HPDE6-E6E7 (cell line): ENCODE results near the gene DPYD.
"Not testable (repeated sequence)": the region's sequence is repeated elsewhere in the genome, so short reads cannot be mapped to it uniquely, and the experiment has no call there.

Source experiments
- DNase-seq: peaks from one replicate; pipeline ENCODE4 v3.0.0; 2011; ENCODE audit warnings: missing footprints; ENCODE audit errors: extremely low spot score

The DPYD gene

DNA sequence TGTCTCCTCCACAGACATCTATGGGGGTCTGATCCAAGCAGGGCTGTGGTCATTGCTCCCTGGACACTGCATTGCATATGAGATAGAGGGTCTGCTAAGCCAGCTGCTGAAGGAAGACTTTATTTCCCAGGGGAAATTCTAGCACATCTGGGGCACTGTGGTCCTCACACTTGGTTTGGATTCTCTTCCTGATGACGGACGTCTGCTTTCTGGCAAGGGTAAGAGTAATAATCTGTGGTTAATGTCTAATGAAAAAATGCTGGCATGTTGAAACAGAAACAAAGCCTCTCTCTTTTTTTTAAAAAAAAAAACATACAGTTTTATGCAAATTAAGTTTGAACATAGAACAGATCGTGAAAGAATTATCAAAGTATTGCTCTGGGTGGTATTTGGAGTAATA, 553.9 kb downstream of the DPYD start:
- DNase-seq, result no peak

DNA sequence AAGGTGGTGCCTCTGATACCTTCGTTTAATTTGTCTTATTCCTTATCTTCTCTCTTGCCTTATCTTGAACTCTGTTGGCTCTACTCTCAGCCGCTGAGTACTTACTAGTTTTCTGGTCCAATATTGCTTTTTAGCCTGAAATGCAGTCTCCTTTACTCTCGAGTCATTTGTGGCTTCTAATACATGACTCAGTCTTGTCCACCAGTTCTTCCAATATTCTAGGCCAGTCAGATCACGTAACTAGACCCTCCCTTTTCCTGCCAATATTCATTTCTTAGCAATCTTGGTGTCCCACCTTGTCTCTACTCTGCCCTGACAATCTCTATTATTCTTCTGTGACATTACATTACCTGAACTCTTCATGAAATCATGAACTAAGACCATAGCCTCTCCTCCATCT, 555.8 kb downstream of the DPYD start:
- DNase-seq, result no peak

DNA sequence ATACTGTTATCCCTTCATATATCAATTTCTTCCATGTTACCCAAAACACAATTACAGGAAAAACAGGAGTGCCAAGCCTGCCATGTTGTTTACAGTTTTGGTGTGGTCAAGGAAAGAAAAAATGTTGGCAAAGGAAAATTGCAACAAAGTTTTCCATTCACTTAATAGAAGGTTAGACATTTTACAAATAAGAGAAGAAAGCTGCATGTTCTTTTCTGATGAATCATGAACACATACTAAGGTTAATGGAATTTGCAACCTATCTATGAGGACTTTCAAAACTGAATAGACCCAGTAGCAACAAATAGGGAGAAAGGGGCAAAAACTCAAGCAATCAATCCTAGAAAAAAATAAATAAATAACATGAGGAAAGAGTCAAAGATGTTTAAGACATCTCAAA, 556.7 kb downstream of the DPYD start:
- DNase-seq, result no peak

DNA sequence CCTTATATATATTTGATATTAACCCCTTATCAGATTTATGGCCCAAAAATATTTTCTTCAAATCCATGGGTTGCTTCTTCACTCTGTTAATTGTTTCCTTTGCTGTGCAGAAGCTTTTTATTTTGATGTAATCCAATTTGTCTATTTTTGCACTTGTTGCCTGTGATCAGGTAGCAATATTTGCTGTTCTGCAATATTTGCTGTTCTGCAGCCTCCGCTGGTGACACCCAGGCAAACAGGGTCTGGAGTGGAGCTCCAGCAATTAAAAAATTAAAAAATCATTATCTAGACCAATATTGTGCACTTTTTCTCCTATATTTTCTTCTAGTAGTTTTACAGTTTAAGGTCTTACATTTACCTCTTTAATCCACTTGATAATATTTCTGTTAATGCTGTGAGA, 564.5 kb downstream of the DPYD start:
- no peak for DNase-seq

DNA sequence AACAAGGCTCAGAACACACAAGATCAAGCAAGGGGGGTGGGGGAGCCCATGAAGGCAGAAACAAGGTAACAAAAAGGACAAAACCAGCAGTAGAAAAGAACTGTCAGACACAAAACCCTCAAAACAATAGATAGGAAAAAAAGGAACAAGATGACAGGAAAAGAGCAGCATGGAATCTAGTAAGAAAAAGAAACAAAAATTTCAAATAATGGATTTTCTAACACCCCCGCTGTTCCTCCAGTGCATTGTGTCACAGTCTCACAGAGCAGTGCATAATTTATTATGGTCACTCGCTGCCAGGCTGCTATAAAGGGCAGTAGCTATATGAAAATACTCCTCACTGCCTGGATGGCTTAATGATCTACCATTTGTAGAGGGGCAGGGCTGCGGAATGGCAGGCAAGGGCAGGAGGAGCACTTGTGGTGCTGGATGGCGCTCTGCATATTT, 567.9 kb downstream of the DPYD start:
- no peak for DNase-seq

DNA sequence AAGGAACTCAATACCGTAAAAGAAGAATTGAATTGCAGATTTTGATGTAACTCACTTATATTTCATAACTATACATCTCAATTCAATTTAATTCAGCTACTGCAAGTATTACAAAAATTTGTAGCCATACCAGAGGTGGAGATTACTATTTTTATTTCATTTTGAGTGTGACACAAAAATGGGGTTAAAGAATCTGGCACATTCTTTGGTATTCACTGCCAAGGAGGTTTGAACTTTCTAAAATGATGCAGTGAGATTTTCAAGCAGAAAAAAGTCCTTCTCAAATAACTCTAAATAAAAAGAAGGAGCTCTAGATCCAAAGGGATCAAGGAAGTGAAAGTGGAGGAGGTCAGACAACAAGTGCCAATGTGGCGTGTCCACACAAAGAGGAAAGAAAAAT, 569.0 kb downstream of the DPYD start:
- DNase-seq, result no peak

DNA sequence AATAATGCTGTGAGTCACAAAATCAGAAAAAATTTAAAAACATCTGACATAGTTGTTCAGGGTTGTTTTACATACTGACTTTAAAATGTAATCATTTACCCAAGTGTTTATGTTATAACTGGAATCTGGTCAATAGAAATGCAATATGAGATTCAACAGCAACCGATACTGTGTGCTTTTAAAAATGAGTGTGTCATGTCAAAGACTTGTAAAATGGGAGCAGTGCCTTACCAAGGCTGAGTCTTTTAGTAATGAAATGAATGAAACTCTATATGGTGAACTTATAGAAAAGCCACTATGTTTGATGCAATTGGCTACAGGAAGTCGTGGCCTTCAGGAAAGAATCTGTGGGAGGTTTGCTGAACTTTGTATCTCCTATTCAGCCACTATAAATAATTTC, 570.2 kb downstream of the DPYD start:
- DNase-seq, result no peak

DNA sequence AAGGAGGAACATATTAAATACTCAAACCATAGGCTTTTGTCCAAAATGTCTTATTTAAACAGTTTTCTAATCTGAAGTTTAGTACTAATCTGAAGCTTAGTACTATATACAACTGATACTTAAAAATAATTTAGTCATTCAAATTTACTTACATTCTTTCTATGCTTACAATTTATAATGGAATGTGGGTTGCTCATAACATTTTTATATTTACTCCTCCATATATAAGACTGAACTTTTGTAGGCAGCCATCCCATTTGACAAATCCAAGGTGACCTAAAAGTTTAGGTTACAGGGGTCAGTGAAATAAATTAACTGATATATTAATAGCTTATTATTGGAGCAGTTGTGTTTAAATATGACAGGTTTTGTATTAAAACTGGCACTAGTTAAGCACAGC, 570.6 kb downstream of the DPYD start:
- no peak for DNase-seq

DNA sequence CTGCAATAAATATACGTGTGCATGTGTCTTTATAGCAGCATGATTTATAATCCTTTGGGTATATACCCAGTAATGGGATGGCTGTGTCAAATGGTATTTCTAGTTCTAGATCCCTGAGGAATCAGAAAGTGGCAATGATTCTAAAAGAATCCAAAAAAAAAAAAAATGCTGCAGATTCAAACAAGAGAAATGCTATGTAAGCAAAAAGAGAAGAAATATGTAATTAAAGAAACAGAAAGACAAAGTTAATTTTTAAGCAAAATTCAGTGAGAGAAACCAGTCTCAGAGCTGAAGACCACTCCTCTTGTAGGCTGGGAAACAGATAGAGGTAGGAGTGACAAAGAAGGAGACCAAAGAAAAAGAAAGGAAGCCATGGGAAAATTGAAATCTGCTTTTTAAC, 571.0 kb downstream of the DPYD start:
- not testable (repeated sequence) for DNase-seq

DNA sequence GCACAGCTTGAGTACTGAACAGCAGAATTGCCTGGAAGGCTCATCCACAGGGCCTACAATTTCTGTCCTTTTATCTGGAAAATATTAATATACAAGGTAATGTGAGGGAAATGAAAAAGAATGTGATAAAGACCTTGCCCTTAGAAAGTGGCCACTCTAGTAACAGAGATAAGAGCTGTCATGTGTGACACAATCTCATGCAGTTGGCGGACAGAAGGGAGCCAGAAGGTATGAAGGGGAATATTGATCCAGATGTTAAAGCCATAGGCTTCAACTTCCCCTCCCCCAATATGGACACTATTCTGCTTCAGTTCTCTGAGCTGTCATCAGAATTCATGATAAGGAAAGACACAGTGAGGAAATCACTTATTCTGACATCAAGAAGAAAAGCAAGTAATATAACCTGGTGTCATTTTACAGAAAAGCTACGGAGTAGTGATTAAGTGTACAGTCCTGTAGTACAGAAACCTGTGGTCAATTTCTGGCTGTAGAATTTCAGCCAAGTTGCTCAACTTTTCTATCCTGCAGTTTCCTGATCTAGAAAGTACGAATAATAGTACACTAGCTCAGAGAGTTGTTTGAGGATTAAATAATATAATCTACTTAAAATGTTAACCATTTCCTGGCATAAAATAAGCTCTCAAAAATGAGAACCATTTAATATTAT, 572.1 kb downstream of the DPYD start:
- DNase-seq, result no peak

DNA sequence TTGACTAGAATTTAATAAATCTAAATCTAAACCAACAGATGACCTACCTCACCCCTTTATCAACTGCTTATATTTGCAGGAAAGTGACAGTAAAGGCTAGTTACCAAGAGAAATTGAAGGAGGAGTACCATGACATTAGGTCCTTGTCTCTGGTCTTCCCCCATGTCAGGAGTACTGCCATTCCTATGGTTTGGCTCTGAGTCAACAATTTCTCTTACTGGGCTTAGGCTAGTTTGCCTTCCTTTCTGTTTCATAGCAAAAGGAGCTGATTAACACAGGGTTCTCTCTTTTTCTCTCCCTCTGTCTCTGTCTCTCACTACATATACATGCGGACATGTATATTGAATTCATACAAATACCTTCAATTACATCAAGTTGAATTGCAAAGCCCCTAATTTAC, 579.9 kb downstream of the DPYD start:
- DNase-seq, result no peak

DNA sequence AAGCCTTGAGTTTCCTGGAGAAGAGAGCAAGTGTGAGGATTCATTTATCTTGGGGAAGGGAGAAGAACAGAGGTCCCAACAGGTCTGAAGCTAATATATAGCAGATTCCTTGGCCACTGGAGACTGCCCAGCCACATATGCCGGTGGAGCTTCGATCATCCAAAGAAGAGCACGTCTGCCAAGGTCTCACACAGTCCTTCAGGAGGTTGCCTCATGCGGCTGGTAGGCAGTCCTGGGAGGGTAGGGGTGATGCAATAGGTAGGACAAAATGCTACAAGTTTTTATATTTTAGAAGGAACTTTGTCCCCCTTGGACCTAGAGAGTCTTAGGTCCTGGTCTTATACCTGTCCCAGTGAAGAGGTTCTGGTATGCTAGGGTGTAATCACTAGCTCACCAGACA, 582.5 kb downstream of the DPYD start:
- no peak for DNase-seq

DNA sequence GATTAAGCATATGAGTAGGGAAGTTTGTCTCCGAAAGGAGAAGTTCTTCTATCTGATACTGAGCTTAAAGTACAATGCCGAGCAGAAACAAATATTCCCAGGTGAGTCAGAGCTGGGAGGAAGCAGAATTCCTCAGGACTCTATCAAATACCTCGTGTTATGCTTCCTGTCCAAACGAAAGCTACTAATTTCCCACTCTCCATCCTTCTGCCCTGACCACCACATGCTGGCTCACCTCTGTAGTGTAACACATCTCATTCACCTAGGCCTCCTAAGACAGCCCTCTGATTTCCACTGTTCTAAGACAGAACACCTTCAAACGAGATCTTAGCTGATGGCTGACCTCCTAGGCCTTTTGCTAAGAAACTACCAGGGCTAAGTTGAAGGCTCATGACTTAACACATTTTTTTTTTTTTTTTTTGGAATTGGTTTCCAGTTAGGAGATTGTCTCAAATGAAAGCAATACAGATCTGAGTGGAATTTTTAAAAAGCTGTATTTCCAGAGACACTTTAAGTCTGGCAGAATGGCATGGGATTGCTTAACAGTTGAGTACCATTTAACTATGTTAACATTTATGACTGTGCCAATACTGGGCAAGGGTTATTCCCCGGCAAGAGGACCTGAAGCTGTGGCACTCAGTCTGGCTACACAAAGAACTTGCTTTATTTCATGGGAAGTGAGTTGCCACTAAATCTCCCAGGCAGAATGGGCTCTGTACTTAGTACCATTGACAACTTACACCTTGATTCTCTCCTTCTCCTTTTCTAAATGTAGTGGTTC, 583.4 kb downstream of the DPYD start:
- DNase-seq, result no peak

DNA sequence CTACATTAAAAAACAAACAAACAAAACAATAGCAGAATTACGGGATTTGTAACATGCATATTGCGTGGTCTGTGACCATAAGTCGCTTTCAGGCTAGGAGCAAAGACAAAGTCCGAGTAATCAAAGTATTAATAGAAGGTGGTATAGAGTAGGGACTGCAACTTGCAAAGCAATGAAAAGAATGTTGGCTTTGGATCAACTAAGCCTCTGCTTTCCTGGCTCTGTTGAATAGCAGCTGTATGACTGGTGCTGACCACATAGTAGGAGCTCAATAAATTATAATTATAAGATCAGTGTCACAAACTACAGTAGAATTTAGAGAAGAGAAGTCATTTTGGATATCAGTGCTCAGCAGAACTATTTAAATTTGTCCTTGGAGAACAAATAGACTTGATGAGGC, 586.4 kb downstream of the DPYD start:
- no peak for DNase-seq

DNA sequence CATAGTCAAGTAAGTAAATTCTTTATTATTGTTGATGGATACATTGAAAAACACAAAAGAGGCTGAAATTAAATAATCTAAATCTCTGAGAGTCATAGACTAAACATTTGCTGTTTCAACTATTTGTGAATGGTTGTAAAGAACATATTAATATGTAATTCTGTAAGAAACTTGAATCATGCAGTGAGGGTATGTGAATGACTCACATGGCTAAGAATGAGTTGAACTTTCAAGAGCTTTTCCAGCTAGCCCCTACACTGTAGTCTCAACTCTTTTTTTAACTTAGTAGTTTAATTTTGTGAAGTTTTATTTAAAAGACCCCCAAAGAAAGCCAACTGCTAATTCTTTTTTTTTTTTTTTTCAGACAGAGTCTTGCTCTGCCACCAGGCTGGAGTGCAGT, 588.1 kb downstream of the DPYD start:
- DNase-seq, result no peak

DNA sequence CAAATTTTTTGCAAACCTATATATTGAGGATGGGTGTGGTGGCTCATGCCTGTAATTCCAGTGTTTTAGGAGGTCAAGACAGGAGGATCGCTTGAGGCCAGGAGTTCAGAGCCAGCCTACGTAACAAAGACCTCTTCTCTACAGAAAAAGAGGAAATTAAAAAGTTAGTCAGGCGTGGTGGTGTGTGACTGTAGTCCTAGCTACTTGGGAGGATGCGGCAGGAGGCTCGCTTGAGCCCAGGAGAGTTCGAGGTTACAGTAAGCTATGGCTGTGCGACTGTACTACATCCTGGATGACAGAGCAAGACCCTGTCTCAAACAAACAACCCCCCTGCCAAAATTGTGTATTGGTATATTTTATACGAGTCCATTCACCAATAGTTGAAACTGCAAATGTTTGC, 589.7 kb downstream of the DPYD start:
- DNase-seq, result no peak

DNA sequence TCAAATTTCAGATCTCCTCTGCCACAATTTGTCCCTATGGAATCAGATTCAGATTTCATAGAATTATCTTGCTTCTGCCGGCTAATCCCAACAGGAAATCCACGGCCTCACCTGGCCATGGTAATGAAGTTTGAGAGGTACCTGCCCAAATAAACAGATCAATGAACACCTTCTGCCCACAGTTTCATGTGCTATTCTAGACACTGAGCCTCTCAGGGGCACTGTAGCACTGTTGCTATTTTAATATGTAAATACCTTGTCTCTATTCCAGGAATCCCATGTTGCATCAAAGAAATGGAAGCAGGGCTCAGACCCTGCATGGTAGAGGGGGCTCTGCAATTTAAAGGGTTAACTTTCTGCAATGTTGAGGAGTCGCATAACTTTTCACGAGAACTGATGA, 606.1 kb downstream of the DPYD start:
- no peak for DNase-seq

DNA sequence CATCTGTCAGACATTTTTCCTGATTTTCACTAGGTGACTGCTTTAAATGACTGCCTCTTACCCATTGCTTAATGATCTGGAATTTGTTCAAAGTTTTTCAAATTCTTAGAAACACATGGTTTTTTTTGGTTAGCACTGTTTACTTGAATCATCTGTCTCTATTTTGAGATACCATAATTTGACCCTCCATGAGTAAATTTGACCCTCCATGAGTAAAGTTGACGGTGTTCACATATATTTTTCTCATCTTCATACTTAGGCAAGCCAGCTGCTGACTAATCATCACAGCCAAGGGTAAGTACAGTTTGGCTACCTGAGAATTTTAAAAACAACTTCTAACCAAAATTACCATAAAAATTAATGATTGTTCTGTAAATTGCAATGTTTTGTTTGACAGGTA, 612.7 kb downstream of the DPYD start:
- DNase-seq, result no peak

DNA sequence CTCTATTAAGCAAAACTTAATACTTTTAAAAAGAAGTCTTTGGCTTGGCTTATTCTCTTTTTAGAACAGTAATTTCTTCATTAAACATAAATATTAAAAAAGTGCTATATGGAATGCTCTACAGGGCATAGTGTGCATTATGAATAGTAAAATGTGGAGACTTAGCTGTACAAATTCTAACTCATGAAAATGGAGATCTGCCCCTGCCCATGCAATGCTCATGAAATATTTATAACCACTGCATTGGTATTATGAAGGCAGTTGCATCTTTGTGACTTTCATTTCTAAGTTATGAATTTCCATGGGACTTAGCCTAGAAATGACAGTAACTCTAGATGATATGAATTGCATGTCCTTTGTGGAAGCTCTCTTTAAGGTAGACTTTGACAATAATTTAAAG, 613.3 kb downstream of the DPYD start:
- no peak for DNase-seq

DNA sequence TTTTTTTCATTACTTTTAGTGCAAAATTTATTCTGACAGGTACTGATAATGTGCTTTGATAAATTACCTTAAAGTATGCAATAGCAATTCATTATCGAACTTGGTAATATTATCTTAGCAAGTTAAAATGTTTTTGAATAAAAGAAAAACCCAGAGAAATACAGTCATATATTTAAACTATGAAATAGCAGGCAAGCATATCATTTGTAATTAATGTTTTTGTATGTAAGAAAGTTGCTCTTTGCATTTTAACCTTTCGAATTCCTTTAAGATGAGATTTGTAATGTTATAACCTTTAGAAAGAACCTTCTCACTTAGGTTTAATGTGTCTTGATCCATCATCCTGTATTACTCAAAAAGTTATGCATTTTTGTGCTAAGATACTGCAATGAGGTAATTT, 613.7 kb downstream of the DPYD start:
- no peak for DNase-seq

DNA sequence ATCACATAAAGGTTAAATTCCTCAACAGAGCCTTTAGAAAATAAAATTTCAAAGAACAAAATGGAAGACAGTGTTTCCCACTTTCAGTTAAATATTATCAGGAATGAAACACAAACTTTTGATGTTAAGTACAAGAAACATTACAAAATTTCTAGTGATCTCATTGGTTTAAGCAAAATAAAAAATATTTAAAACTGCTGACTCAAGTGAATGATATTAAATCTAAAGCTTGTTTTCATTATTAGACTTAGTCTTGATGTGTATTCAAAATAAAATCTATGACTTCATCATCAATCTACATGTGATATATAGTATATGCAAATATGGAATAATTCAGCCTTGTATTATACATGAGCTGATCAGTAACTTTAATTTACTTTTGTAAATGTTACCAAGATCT, 614.3 kb downstream of the DPYD start:
- no peak for DNase-seq

DNA sequence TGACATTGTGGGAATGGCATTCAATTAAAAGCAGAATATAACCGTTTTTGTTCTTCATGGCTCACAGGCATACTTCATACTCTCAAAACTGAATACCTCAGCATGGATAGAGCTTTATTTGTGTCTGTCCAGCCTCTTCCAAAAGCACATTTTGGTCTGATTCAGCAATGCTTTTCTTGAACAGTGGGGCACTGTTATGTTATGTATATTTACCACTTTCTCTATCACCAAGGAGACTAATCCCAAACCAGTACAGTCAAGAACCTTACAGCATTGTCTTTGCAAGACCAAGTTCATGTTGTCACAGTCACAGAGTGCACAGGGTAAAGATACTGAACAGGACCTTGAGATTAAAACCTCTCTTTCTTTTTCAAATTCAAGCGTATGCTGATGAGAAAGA, 616.5 kb downstream of the DPYD start:
- no peak for DNase-seq

DNA sequence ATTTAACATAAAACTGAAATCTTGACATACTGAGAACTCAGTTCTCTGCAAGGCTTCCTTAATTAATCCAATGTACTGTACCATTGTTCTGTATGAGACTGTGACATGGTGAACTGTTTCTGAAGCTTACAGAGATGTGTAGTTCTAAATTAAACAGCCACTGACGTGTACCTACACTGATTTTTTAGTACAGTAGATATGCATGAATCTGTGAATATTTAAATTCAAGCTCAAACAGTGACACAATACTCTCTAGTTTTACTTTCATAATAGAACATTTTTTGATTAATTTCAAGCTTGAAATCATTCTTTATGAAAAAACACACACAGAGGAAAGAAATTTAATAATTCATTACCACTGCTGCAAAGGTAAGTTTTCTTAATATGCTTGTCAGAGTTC, 621.9 kb downstream of the DPYD start:
- DNase-seq, result no peak

DNA sequence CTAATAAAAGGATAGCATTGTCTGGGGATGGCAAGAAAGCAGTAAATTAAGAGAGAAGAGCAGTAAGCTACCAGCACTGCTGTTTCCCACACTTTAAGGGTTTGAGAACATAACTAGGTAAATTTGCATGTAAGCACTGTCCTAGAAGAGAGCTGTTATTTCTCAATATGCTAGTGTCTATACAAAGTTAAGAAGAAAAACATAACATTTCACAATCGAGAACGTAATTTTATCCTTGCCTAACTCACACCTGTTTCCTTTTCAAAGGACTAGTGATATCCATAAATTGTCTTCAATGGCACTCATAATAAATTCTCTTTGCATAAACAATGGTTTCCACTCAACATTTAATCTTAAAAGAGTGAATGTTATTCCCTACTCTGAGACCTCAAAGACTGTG, 623.2 kb downstream of the DPYD start:
- no peak for DNase-seq
